NCI-H2029 (cell line): ENCODE measurements around the gene PRDX5.
A peak's percentile ranks its signal among the peaks of the same experiment; 100 is the strongest.
"Not testable (repeated sequence)": the region's sequence is repeated elsewhere in the genome, so short reads cannot be mapped to it uniquely, and the experiment has no call there.

ENCODE experiments used
- DNase-seq: peaks from one replicate; lab custom pipeline; 2025; lab: John Stamatoyannopoulos, UW

Gene PRDX5

DNA sequence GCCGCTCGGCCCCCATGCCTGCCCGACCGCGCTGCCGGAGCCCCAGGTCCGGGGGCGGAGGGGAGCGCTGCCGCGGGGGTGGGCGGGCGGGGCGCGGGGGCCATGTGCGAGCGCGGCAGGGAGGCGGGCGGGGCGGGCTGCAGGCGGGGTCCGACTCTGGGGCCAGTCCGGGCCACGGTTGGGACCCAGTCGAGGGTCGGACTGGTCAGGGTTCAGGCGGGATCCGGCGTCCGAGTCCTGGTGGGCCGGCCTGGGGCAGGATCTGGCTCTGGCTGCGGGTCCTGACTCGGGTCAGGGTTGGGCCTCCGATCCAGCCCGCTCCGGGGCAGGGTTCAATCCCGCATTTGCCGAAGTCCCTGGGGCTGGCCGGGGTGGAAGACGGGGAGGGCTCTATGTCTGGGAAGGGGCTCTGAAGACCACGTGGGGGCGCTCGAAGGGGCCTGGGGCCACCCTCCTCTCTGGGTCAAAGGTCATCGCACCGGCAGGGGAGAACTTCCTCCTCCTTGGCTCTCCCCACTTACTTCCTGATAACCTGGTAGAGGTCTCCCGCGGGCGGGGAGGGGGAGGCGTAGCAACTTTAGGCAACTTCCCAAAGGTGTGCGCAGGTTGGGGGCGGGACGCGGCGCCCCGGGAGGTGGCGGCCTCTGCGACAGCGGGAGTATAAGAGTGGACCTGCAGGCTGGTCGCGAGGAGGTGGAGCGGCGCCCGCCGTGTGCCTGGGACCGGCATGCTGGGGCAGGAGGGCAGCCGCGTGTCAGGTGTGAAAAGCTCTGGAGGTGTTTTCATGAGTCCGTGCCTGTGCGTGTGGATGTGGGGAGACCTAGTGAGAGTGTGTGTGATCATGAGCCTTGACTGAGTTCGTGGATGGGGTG, 12.0 kb upstream of the PRDX5 start:
- DNase-seq = peak; percentile 61

- no peak for DNase-seq
Measured at GRCh38 chr11:64306563-64306875, 11.4 kb upstream of the PRDX5 start.

GRCh38 chr11:64306876-64307622, 10.9 kb upstream of the PRDX5 start:
- DNase-seq = no peak

- DNase-seq = not testable (repeated sequence)
Measured at GRCh38 chr11:64307795-64308194, 10.1 kb upstream of the PRDX5 start.

GRCh38 chr11:64312947-64313346, 5.0 kb upstream of the PRDX5 start:
- DNase-seq = no peak

DNA sequence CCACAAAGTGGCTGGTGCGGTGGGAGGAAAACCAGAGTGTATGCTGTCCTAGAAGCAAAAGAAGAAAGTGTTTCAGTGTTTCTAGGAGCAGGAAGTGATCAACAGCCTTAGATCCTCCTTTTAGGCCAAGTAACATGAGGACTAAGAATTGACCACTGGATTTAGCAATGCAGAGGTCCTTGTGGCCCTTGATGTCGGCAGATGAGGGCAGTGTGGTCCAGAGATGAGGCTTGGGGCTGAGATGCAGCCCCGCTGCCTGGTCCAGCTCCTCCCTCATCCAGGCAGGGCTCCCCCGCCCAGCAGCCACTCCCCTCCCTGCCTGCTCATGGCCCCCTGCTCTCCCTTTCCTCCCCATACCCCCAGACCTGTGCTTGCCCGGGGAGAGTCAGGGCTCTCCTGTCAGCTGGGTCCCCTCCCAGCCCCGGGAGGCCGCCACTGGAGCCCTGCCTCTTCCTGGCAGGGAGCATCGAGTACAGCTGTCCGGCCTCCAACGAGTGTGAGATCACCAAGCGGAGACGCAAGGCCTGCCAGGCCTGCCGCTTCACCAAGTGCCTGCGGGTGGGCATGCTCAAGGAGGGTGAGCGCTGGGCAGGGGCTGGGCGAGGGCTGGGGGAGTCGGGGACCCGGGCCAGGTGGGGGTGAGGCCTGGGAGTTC, 4.3 kb upstream of the PRDX5 start:
- DNase-seq = no peak

GRCh38 chr11:64314146-64314804, 3.6 kb upstream of the PRDX5 start:
- DNase-seq = no peak

DNA sequence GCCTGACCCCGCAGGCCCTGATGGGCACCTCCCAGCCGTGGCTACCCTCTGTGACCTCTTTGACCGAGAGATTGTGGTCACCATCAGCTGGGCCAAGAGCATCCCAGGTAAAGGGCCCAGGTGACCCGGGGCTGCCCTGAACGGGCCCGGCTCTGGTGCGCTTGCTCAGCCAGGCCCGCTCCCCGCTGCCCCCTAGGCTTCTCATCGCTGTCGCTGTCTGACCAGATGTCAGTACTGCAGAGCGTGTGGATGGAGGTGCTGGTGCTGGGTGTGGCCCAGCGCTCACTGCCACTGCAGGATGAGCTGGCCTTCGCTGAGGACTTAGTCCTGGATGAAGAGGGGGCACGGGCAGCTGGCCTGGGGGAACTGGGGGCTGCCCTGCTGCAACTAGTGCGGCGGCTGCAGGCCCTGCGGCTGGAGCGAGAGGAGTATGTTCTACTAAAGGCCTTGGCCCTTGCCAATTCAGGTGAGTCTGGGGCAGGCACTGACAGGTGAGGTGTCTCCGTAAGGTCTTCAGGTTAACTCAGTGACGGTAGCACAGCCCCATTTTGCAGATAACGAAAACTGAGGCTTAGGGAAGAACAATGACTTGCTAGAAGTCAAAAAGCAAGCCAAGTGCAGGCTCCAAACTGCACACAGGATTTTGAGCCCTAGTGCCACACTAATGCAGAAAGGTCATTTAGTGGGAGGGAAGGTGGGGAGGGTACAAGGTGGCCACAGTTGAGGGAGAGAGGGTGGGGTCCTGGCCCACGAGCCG, 2.9 kb upstream of the PRDX5 start:
- DNase-seq = no peak

DNA sequence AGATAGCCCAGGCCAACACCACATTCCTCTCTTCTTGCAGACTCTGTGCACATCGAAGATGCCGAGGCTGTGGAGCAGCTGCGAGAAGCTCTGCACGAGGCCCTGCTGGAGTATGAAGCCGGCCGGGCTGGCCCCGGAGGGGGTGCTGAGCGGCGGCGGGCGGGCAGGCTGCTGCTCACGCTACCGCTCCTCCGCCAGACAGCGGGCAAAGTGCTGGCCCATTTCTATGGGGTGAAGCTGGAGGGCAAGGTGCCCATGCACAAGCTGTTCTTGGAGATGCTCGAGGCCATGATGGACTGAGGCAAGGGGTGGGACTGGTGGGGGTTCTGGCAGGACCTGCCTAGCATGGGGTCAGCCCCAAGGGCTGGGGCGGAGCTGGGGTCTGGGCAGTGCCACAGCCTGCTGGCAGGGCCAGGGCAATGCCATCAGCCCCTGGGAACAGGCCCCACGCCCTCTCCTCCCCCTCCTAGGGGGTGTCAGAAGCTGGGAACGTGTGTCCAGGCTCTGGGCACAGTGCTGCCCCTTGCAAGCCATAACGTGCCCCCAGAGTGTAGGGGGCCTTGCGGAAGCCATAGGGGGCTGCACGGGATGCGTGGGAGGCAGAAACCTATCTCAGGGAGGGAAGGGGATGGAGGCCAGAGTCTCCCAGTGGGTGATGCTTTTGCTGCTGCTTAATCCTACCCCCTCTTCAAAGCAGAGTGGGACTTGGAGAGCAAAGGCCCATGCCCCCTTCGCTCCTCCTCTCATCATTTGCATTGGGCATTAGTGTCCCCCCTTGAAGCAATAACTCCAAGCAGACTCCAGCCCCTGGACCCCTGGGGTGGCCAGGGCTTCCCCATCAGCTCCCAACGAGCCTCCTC, 2.0 kb upstream of the PRDX5 start:
- DNase-seq = not testable (repeated sequence)

DNA sequence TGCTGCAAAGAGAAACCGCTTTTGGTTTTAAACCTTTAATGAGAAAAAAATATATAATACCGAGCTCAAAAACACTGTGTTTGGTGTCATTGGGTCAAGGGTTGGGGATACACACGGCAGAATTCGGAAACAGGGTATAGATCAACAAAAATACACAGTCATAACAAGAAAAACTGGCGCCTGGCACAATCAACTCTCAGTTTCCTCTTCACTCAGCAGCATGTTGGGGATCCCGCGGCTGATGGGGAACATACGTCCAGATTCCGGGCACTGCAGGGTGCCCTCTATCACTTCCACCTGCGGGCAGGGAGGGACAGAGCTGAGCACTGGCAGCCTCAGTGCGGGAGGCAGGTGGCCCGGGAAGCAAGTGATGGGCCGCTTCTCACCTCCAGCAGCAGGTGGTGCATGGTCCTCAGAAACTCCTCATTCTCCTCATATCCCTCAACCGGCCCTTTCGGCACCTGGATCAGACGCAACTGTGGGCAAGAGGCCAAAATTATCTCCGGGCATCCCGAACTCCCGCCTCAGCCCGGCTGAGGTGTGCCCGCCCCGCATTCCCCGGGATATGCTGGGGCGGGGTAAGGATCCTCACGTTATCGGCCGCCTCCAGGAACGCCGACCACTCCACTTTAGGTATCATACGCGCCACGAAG, 1.1 kb upstream of the PRDX5 start:
- peak; percentile 73 for DNase-seq

- peak; percentile 98 for DNase-seq
Measured at GRCh38 chr11:64317325-64317960, 478 bp upstream of the PRDX5 start, which contains the start of gene TRMT112. TSS of gene TRMT112 (minus strand) at chr11:64317559. CDS start at chr11:64317526, 33 bp downstream.

DNA sequence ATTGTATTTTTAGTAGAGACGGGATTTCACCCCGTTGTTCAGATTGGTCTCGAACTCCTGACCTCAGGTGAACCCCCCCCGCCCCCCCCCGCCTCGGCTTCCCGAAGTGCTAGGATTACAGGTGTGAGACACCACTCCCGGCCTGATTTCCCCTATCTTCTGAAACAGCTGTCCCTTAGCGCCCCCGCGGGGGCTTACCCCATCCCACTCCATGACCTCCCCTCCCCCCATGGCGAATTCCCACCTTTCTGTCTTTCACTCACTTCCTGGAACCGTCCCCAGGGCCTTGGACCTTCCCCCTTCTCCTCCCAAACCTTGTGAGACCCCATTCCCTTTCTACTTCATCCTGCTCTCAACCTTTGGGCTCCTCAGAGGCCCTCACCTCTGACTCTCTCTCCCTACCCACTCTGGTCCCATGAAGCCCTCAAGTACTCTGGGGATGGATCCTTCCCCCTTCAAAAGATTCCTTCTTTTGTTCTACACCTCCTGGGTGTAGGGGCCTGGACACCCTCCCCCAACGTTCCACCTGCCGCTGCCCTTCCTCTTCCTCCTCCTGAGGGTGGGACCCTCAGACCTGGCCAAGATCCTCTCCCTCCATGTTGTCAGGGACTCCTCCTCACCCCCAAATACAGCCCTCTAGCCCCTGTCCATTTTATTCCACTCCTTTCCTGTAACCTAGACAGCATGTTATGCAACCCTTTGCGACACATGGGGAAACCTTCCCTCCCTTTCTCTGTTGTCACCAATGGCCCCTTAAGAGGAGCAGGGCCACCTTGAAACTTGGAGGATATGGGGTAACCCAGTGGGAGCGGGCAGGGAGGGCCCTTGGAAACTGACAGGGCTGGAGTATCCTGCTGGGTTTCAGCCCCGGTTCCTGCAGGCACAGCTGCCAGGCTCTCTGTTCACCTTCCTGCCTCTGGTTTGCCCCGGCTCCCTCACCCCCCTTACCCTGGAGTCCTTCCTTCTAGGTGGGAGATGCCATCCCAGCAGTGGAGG, 1.1 kb downstream of the PRDX5 start:
- no peak for DNase-seq

GRCh38 chr11:64320556-64320955, 2.6 kb downstream of the PRDX5 start:
- DNase-seq = no peak

- no peak for DNase-seq
Measured at GRCh38 chr11:64321026-64321425, 3.1 kb downstream of the PRDX5 start.

DNA sequence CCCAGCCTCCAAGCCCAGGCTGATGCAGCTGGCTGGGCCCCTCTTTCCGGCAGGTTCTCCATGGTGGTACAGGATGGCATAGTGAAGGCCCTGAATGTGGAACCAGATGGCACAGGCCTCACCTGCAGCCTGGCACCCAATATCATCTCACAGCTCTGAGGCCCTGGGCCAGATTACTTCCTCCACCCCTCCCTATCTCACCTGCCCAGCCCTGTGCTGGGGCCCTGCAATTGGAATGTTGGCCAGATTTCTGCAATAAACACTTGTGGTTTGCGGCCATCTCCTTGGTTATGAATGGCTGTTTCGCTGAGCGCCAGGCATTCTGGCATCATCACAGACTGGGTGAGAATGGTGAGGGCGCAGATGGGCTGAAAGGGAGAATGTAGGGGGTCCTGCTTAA, 3.6 kb downstream of the PRDX5 start:
- peak; percentile 73 for DNase-seq

DNA sequence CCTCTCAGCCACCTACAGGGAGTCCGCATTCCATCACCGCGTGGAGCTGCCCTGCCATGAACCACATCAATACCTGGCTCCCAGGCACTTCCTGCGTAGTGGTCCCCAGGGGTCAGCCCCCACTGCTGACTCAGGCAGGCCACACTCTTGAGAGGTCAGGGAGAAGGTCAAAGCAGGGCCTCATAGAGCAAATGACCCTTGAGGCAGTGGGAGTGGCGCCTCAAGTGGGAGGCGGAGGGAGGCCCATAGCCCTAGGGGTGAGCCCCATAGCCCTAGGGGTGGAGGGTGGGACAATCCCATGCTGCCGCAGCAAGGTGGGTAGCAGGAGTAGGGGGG, 5.0 kb downstream of the PRDX5 start:
- no peak for DNase-seq

DNA sequence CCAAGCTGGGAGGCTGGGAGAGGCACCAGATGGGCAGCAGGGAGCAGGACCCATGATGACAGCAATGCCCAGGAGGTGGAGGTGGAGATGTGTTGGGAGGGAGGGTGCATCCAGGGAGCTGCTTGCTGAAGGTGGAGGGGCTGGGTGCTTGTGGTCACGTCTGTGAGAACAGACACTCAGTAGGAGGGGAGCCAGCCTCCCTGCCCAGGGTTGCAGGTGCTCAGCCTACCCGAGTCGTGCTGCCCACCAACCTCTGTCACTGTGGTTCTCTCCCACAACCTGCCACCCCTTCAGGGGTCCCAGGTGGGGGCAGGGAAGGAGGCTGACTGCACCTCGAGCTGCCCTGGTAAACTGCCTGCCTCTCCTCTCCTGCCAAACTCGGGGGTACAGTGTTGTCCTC, 5.5 kb downstream of the PRDX5 start:
- no peak for DNase-seq

GRCh38 chr11:64323984-64324383, 6.1 kb downstream of the PRDX5 start:
- not testable (repeated sequence) for DNase-seq
